ENCODE results near the gene TMEM143. TPM values are rescaled to one million over a fixed set of nuclear protein-coding genes. Genes with fewer than 3 reads are reported as not detected.
"Not testable (repeated sequence)": the region's sequence is repeated elsewhere in the genome, so short reads cannot be mapped to it uniquely, and the experiment has no call there.

TMEM143 gene
- total RNA-seq, 1 experiment from 2014 or later: 2.4 TPM

DNA sequence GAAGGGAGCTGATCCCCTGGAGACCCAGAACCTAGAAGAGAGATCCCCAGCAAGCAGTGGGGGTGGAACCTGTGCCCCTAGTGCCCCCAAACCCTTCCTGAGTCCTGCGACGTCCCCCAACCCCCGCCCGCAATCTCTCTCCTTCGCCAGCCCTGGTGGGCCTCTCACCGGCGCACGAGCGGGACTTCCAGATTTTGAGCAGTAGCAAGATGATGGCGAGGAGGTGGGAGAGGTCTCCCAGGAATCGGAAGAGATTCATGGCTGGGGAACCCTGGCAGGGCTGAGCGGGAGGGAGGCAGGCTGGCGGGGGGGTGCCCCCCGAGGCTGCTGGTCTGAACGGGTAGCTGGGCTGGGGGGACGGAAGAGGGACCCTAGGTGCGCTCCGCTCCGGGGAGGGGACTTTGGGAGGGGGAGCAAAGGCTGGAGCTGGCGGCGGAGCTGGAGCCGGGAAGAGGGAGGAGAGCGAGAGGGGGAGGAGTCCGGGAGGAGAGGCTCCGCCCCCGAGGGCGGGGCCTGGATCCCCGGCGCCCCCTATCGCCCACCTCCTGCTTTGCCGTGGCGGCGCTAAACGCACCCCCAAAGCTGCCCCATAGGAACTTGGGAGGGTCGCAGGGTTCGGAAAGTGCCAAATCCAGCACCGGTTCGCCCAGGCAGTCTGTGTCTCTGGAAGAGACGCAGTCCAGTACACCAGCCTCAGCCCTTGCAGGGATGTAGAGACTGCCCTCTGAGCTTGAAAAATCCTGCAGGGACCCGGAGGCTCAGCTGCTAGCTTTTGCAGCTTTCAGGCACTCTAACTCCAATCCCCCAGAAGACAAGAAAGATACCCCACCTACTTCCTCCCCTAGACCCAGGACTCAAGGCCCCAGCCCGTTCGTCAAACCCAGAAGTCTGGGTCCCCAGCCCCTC is 27.6 kb upstream of the TMEM143 start, which contains the start of gene KDELR1:
TSS of gene KDELR1 (minus strand) at position 452 of the 906 bp plus-strand sequence. CDS start at position 259, 193 bp downstream.
- DNase-seq (ENCODE audit: extremely low read depth, low read depth): peak; percentile 53

DNA sequence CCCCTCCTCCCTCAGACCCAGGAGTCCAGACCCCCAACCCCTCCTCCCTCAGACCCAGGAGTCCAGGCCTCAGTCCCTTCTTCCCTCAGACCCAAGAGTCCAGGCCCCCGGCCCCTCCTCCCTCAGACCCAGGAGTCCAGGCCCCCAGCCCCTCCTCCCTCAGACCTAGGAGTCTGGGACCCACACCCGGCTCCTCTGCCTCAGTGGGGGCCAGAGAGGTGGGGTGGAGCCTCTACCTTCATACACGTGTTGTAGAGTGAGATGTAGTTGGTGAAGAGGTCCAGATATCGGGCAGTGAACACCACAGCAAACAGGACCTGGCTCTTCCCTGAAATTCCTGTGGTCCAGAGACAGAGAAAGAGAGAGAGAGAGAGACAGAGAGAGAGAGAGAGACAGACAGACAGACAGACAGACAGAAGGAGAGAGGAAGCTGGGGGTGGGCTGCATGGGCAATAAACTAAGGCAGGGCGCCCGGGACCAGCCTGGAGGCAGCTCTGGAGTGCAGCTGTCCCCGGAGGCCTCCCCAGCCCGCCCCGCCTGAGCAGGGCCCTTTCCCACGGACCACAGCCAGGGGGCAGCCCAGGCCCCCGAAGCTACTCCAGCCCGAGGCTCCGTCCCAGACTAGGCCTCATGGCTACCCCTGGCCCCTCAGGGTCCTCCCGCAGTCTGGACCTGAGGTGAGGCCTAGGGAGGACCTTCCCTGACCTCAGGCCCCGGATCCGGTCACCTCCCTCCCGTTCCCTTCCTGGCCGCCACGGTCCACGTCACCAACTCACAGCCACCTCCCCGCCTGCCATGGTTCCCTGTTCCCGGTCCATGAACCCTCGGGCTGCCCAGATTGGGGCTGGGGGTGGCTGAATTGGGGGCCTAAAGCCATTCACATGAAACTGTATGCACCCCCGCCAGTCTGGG is 26.7 kb upstream of the TMEM143 start:
- no peak for DNase-seq (ENCODE audit: extremely low read depth, low read depth)

DNA sequence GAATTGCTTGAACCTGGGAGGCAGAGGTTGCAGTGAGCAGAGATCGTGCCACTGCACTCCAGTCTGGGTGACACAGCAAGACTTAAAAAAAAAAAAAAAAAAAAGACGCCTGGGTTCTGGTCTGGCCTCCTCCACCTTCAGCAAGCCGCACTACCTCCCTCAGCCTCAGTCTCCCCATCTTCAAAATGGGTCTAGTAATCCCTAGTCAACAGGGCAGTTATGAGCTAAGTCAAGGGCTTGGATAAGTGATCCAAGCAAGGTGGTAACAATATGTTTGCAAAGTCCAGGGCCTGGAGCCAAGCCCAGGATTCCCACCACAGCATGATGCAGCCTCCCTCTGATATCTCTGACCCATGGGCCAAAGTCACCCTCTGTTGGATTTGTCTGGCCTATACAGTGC is 23.2 kb upstream of the TMEM143 start:
- no peak for DNase-seq (ENCODE audit: extremely low read depth, low read depth)

DNA sequence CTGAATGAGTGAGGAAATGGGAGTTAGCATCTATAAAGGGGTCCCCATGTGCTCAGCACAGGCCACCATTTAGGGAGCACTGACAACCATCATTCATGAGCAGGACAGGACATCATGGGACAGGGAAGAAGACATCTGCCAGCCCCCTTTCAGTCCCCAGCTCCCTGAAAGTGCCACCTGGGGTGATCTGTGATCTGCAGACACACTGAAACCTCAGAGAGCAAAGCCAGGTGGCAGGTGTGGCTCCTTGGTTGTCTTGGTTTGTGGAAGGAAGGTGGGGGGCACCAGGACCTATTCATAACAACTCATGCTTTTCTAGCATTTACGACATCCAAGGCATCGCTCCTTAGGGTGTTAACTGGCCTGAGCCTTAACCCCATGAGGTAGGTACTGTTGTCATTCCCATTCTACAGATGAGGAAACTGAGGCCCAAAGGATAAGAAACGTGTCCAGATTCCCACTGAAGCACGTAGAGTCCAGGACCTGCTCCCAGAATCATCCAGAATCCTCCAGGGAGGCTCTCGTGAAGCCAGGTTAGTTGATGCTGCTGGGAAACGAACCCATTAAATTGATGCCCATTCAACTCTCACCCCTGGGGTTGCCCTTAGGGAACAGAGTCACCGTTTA is 21.8 kb upstream of the TMEM143 start:
- no peak for DNase-seq (ENCODE audit: extremely low read depth, low read depth)

DNA sequence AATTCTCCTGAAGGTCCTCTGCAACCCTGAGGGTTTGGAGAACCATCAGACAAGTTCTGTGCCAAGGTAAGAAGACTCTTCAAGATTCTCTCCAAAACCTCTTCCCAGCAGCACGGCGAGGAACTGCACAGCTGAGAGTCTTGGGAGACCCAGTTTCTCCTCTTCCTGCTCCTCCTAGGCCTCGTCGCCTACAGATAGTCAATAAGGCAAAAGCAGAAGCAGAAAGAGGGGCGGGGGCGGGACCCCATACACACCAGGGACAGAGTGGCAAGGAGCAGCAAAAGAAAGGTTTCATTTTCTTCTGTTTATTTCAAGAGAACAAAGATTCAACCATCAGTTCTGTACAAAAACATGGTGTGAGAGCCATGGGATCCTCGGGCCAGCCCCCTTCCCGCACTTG is 18.5 kb upstream of the TMEM143 start:
- DNase-seq (ENCODE audit: extremely low read depth, low read depth): no peak

DNA sequence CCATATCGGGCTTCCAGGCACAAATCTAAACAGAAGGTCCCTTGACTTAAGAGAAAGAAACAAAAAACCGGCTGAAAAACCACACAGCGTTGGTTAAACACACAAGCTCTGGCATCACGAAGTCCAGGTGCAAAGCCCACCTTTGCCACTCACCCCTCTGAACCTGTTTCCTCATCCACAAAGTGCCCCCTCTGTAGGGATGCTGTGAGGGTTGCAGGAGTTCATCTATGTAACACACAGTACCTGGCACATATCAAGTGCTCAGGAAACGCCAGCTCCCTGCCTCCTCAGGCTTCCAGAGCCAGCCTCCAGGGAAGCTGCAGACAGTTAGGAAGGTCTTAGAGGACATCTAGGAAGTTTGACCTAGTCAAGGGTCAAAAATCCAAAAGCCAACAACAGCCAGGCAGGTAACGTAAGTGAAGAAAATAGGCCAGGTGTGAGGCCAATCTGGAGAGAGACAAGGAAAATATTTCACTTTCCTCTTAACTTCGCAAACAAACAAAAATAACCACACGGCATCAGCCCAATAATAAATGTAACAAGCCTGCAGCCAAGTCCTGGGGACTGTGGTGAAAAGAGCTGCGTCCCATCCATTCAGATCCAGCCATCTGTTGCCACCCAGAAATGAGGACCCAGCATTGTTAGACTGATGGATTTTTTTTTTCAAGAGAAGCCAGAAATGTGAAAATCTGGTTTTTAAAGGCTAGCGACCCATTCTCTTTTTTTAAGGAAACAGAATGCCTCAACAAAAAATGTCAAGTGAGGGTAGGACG is 17.6 kb upstream of the TMEM143 start:
- DNase-seq (ENCODE audit: extremely low read depth, low read depth): no peak

DNA sequence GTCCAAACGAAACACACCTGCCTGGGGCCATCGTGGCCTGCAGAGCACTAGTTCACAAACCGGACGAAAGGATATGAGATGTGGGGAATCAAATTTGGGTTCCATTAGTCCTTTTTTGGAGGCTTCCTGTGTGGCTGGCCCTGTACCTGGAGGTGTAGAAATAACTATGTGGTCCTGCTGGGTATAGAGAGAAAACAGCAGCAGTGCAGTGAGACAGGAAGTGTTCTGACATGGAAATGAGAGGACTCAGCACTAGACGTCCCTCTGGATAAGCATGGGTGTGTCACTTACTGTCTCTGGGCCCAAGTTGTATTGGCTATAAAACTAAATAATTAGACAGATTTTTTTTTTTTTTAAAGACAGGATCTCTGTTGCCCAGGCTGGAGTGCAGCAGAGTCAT is 15.3 kb upstream of the TMEM143 start:
- DNase-seq (ENCODE audit: extremely low read depth, low read depth): no peak

DNA sequence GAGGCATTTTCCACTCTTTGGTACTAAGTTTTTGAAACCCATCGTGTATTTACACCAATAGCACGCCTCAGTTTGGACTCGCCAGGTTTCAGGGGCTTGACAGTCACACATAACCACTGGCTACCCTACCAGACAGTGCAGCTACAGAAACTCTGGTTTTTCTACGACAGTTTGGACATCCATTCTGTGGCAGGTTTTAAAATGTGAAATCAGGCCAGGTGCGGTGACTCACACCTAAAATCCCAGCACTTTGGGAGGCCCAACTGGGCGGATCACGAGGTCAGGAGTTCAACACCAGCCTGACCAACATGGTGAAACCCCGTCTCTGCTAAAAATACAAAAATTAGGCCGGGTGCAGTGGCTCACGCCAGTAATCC is 14.4 kb upstream of the TMEM143 start:
- no peak for DNase-seq (ENCODE audit: extremely low read depth, low read depth)

DNA sequence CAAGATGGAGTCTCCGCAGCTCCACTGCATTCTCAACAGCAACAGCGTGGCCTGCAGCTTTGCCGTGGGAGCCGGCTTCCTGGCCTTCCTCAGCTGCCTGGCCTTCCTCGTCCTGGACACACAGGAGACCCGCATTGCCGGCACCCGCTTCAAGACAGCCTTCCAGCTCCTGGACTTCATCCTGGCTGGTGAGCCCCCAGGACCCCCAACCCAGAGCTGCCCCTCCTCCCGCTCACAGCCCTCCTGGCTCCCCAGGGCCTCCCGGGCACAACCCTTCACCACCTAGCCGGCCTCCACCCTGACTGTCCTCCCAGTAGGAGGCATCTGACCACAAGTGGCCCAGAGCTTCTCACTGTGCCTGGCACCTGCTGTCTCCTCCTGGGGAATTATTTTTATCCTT is 9.8 kb upstream of the TMEM143 start:
- DNase-seq (ENCODE audit: extremely low read depth, low read depth): no peak

DNA sequence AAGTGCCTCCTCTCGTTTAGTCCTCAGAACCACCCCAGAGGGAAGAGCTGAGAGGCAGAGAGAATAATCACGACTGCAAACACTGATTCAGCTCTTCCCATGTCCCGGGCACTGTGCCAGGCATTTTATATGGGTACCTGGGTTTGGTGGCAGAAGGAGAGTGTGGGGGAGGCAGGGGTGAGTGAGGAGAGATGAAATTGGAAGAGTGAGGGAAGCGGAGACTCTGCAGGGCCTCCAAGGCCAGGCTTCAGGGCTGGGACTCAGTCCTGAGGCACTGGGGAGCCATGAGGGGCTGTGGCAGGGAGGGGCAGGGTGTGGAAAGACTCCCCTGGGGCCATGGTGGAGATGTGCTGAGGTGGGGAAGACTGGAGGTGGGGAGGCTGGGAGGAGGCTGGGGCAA is 9.2 kb upstream of the TMEM143 start:
- no peak for DNase-seq (ENCODE audit: extremely low read depth, low read depth)

DNA sequence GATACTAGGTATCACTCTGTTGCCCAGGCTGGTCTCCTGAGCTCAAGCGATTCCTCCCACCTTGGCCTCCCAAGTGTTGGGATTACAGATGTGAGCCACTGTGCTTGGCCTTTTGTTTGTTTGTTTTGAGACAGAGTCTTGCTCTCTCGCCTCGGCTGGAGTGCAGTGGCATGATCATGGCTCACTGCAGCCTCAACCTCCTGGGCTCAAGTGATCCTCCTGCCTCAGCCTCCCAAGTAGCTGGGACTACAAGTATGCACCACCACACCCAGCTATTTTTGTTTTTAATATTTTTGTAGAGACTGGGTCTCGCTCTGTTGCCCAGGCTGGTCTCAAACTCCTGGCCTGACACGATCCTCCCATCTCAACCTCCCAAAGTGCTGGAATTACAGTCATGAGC is 8.0 kb upstream of the TMEM143 start:
- not testable (repeated sequence) for DNase-seq (ENCODE audit: extremely low read depth, low read depth)

DNA sequence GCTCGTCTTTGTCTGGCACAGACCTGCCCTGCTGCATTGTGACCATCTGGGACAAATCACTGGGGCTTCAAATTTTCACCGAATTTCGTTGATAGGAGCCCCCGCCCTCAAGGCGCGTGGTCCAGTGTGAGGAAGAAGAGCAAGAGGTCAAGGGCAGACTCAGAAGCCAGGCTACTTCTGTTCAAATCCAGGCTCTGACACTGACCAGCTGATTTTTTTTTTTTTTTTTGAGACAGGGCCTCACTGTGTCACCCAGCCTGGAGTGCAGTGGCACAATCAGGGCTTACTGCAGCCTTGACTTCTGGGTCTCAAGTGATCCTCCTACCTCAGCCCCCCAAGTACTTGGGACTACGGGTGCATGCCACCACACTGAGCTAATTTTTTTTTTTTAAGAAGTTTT is 7.6 kb upstream of the TMEM143 start:
- DNase-seq (ENCODE audit: extremely low read depth, low read depth): no peak

DNA sequence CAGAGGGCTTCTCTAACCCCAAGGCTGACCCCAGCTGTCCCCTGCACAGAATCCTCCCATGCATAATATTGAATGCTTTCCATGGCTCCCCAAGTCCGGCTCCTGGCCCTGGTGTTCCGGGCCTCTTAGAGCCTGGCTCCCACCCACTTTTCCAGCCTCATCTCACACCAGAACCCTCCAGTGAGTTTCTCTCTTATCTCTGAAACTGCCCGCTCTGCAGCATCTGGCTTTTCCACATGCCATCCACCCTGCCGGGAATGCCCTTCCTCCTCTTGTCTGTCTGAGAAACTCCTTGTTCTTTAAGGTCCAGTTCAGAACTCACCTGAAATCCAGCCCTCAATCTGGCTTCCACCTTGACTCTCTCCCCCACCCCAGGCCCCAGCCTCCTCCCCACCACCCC is 7.2 kb upstream of the TMEM143 start:
- no peak for DNase-seq (ENCODE audit: extremely low read depth, low read depth)

DNA sequence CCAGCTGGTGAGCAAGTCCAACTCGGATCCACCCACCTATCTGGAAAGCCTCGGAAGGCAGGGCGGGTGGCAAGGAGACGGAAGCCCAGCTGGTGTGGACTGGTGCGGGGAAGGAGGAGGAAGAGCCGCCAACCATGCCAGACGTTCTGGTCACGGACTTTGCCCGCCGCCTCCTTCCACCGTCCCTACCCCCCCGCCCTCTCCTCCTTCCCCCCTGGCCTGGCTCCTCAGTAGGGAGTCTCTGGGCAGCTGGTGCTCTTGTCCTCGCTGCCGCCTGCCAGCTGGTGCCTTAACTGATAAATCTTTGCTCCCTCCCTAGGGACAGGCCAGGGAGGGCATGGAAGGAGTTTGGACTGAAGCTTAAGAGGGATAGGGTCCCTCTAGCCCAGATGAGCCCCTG is 5.2 kb upstream of the TMEM143 start:
- no peak for DNase-seq (ENCODE audit: extremely low read depth, low read depth)

DNA sequence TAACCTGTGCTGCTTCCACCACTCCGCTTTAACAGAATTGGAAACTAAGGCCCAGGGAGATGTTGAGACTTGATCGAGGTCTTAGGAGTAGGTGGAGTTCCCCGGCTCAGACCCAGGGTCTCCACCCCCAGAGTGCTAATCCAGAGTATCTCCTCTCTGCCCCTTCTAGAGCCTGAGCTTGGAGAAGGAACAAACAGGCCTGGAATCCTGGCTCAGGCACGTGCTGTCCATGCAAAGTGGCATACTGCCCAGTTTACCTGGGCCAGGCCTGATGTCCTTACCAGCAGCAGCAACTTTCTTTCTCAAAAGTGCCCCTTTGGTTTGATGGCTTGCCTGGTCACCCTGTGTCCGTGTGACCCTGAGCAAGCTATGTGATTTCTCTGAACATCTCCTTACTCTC is 4.1 kb upstream of the TMEM143 start:
- no peak for DNase-seq (ENCODE audit: extremely low read depth, low read depth)

DNA sequence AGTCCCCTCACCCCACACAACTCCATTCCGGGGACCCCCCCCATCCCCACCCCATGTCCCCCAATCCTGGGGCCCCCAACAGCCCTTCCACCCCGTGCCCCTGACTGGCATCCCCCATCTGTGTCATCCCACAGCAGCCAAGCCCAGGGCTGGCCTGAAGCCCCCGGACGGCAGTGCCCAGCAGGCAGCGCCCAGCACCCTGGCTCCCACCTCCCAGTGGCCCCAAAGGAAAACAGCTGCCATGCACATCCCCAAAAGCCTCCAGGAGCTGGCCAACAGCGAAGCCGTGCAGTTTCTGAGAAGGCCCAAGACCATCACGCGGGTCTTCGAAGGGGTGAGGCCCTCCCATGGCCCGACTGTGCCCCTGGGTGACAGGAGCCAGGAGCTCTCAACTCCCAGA is 1.9 kb upstream of the TMEM143 start:
- DNase-seq (ENCODE audit: extremely low read depth, low read depth): no peak

DNA sequence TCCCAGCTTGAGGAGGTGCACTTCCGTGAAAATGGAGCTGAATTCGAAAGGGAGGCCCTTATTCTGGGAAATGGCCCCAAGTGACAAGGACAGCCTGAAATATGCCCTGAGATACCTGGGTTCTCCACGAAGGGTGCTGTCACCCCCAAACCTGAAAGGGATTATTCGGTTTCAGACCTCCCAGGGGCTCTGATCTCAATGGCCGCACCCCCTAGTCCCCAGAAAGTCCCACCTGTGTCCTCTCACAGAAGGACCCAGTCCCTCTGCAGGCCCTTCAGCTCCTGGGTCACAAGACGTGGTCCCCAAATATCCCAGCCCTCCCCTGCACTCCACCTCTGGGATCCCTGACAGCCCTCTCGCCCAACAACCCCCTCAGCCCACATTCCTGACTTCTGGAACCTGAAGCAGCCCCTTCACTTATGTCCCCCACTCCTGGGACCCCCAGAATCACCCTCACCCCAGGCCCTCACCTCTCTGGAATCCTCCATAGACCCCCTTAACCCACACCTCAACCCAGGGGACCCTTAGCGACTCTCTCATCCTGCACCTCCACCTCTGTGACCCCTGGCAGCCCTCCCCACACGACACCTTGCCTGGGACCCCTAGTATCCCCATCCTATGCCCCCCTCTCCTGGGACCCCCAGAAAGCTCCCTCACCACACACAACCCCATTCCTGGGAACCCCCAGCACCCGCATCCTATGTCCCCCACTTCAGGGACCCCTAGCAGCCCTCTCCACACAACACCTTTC is 1.0 kb upstream of the TMEM143 start:
- DNase-seq (ENCODE audit: extremely low read depth, low read depth): no peak

DNA sequence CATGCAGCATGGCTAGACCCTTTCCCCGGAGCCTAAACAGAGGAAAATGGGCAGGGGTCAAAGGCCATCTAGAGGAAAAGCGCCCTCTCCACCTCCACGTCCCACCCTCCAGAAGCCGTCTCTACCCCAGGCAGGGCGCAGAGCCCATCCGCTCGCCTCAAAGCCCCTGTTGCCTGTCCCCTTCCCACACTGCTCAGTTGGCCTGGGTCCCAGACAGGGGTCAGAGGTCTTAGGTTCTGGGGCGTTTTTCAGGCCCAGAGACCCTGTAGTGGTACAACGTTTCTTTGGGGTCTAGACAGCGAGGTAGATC is 285 bp downstream of the TMEM143 start:
- peak; percentile 2 for DNase-seq (ENCODE audit: extremely low read depth, low read depth)

DNA sequence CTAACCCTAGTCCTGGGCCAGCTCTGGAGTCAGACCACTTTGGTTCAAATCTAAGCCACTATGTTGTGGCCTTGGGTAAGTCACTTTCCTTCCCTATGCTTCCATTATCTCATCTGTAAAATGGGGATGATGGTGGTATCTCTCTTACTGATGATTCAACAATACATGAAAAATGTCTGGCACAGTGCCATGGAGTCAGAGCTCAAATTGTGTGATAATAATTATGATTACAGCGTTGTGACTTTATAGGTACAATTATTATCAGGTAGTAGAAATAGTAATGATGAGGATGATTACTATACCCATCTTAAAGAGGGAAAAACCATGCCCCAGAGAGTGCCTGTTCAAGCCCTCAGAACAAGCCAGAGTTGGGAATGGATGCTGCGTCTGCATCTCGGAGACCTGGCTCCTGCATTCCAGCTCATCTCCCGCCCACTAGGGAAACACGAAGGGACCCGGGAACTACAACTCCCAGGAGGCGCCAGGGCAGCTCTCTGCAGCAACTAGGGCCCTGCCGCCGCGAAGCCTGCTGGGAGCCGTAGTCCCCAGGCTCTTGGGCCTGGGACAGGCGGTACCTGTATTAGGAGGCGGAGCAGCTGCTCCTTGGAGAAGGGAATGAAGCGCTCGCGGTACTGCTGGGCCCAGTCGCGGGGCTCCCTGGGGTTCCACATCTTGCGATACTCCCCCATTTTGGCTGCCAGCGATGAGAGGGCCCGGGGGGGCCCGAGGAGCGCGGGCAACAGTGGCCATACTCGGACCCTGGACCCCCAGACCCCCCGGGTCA is 832 bp downstream of the TMEM143 start:
- peak; percentile 87 for DNase-seq (ENCODE audit: extremely low read depth, low read depth)
